ENCODE measurements around the gene HARS1.

DNA sequence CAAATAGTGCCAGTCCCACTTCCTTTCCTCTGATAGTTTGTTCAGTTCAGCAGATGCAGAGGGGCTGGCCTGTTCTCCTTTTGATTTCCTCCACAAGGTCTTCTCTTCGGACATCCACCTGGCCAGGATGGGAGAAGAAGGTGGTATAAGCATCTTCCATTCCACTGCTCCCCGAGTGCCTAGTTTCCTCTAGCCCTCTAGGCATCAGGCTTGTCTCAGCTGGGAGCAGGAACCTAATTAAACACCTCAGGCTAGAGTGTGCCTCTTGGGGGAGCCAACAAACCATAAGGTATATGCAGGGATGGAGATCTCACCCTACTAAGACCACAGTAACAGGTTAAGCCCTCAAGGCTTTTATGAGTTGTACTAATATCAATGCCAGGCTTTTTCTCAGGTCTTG is 17.0 kb downstream of the HARS1 start:
- TF ChIP-seq, protein P1, sequence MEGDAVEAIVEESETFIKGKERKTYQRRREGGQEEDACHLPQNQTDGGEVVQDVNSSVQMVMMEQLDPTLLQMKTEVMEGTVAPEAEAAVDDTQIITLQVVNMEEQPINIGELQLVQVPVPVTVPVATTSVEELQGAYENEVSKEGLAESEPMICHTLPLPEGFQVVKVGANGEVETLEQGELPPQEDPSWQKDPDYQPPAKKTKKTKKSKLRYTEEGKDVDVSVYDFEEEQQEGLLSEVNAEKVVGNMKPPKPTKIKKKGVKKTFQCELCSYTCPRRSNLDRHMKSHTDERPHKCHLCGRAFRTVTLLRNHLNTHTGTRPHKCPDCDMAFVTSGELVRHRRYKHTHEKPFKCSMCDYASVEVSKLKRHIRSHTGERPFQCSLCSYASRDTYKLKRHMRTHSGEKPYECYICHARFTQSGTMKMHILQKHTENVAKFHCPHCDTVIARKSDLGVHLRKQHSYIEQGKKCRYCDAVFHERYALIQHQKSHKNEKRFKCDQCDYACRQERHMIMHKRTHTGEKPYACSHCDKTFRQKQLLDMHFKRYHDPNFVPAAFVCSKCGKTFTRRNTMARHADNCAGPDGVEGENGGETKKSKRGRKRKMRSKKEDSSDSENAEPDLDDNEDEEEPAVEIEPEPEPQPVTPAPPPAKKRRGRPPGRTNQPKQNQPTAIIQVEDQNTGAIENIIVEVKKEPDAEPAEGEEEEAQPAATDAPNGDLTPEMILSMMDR (IDR thresholded peaks at IDR 0.05; ENCODE audit: low read depth, low read length): no peak
- TF ChIP-seq EZH2phosphoT487 (IDR thresholded peaks at IDR 0.05; ENCODE audit: low read depth): no peak
